GM21367 (cell line): Measurements from ENCODE around the gene COPZ1.
"Not testable (repeated sequence)": the region's sequence is repeated elsewhere in the genome, so short reads cannot be mapped to it uniquely, and the experiment has no call there.

Experiments used
- ATAC-seq: cut with Tn5 transposase; IDR thresholded peaks from one replicate; pipeline ENCODE4 v1.9.1; 2021; ENCODE audit not compliant: unreplicated experiment

The COPZ1 gene

DNA sequence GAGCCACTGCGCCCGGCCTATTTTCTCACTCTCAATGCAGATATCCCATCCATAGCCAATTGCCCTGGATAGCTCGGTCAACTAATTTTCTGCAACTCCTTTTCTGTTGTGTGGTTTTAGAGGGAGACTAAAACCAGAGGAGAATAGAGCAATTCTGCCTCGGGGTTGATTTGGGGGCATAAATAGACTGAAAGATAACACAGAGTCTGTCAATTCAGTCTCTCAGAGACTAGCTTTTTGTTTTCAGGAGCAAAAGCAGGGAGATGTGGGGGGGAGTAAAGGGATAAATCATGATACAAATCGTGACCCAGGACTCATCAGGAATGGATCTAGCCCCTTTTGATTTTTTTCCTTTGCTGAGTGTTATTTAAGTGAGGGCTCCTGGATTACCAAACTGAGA lies 6.5 kb downstream of the COPZ1 start:
- ATAC-seq, result no peak

DNA sequence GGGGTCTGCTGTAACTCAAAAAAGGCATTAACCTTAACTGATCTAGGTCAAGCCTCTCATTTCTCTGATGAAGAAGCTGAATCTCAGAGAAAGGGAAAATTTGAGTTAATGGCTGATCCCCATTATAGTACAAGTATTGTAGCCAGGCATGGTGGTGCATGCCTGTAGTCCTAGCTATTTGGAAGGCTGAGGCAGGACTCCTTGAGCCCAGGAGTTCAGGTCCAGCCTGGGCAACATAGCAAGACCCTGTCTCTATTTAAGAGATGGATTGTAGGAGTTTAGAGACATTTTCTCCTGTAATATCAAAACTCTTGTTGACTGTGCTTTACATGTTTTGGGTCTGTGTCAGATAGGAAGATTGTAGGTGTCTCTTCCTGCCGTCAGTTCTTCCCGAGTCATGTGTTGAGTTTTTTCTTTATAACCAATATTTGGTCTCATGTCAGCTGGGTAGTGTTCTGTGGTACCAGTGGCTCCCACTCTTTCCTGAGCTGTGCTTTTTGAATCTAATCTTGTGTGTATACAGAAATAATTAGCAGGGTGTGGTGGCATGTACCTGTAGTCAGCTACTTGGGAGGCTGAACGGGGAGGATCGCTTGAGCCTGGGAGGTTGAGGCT lies 8.6 kb downstream of the COPZ1 start:
- no peak for ATAC-seq

DNA sequence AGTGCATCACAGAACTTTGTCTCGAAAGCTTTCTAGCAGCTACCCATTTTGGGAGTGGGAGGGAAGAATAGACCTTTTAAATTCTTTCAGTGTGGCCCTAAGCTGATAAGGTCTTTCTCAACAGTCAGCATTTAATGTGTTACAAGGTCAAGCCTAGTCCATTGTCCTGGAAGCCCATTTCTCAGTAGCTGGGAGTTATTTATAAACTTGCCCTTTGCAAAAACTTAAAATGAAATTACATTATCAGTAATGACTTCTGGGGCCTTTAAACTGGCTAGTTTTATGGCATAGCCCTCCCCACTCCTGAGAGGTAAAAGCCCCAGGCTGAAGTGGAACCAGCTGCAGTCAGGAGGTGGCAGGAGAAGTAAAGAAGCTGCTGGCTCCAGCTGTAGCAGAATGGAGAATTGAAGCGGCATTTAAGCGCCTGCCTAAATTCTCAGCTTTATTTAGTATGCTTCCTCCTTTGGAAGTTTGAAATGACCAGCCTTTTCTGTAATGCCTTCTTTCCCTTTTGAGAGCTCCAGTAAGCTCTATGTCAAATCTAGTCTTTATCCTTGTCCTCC lies 12.4 kb downstream of the COPZ1 start:
- no peak for ATAC-seq

DNA sequence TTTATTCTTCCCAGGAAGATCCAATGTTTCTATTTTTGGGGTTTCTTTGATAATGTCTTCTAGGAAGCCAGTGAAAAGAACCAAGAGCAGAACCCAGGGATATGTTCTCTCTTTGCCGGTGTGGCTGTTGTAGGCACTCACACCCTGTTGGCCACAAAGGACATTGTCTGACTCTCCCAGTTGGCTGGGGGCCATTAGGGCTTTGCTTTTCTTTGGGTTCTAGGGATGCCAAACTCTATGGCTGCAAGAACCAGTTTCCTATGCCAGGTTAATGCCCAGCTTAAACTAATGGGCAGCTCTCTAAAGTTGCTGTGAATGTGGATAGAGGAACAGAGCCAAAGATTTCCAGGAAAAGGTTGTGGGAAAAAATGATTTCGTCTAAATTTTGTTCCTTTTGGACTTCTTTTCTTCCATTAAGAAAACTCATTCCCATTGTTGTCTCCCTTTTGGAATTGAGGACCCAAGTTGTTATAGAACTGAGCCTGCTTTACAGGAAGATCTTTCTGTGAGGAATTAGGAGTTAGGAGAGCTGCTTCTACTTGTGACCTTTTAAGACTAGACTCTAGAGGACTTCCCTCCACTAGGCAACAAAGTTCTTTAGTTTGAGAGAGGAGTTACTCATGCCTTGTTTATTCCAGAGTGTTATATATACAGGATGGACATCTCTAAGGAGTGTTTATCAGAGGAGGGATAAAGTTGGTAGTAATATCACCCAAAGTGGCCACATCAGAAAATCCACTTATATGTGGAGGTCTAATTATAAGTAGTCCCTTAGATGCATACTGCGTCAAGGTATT lies 13.1 kb downstream of the COPZ1 start:
- ATAC-seq, result no peak

DNA sequence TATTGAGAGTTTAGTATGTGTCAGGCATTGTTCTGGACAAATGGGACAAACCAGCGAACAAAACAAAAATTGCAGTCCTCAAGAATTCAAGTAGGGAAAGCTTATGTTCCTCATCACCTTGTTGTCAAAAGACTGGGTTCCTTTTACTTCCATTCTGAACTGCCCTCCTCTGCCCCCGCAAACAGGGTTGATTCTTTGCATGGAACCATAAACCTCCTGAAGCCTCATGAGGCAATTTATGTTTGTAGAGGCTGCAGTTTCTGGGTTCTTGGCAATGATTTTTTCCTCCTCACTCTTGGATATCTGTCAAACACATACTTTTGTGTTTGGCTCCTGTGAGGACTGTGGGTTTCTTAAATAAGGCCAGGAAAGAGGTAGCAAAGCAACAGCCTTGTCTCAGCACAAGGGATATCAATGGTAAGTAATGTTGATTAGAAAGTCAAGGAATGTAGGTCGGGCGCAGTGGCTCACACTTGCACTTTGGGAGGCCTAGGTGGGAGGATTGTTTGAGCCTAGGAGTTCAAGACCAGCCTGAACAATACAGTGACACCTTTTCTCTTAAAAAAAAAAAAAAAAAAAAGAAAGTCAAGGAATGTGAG lies 13.9 kb downstream of the COPZ1 start:
- no peak for ATAC-seq

DNA sequence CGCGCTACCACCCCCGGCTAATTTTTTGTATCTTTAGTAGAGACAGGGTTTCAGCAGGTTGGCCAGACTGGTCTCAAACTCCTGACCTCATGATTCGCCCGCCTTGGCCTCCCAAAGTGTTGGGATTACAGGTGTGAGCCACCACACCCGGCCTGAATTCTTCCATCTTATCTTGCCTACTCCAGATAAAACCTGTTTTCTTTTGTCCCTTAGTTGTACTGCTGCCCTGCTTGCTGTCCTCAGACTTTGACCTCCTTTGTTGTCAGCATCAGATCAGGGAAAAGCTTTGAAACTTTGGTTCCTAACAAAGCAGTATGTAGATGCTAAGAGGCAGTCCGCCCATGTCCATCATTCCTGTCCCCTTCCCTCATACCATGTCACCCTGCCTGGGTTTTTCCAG lies 15.9 kb downstream of the COPZ1 start:
- no peak for ATAC-seq

DNA sequence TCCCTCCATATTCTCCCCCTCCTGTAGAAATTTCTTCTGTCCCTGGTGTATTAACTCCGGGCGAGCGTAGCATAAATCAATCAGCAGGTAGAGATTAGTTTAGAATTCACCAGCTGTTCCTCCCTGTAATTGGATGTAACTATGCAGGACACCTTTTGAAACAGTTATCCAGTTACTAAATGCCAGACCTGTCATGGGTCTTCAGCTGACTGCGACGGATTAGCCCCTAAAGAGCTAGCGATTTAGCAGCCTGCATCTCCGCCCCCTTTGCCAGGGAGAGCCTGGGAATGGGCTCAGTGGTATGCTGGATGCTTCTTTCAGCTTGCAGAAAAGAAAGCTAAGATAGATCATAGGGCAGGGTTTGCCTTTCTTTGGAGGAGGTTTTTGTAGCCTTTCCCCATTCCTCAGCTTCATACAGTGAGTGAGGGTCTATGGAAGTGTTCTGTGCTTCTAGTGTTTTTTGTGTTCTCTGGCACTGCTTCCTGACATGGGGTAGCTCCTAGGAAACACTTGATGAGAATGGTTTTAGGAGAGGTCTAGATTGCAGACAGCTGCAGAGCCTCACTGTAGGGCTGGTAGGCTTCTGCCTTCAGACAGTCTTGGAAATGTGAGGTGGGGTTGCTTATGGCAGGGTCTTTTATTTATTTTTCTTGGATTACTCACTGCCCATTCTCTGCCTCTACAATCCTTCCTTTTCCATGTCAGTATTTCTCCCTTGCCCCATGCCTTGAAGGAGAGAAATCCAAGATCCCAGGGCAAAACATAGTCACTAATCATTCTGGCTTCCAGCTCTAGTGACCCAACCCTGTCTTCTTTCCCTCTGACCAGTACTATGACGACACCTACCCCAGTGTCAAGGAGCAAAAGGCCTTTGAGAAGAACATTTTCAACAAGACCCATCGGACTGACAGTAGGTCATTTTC lies 16.7 kb downstream of the COPZ1 start:
- no peak for ATAC-seq

DNA sequence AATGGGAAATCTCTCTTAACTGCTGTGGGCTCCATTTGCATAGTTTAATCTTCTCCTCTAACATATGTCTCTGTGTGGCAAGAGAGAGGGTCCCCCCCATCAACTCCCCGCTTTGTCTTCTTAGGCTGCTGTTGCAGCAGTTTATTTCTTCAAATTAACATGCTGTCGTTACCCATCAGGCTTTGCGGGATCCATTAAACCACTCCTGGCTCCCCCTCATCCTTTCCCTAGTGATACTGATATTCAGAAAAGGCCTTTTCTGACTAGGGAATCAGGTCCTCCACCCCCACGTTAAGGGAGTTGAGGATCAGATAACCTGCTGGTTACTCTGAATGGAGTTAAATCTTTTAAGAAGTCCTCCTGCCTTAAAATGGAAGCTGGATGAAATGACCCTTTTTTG lies 24.1 kb downstream of the COPZ1 start:
- ATAC-seq, result no peak

DNA sequence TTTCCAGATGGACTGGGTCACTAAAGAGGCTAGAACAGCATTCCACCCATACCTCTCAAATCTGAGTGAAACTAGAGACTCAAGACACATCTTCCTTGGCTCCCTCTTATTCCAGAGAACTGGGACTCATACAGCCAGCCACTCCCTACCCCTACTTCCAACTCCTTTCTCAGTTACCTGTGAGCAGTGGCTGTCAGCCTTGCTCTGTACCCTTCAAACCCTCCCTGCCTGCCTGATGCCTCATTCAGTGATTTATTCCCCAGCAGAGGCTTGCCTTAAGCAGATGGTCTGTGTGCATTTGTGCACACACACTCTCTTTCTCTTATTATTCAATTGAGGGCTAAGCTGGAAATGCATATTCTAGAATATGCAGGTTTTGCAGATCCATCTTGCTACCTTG lies 24.7 kb downstream of the COPZ1 start:
- ATAC-seq, result no peak

DNA sequence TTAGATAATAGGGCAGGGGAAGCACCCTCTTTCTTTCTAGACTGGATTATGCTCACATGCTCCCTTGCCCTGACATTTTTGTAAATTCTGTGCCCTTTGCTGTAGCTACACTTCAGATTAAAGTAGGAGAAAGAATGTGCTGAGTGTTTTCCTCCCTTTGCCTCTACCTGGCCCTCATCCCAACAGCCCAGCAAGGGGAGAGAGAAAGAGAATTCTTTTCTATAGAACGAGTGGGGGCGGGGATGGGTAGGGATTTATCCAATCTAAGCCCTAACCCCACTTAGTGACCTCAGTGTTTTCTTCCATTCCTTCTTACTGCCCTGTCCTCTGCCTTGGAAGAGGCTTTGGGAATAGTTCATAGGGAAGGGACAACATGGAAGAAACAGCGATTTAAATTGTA lies 25.8 kb downstream of the COPZ1 start:
- no peak for ATAC-seq

DNA sequence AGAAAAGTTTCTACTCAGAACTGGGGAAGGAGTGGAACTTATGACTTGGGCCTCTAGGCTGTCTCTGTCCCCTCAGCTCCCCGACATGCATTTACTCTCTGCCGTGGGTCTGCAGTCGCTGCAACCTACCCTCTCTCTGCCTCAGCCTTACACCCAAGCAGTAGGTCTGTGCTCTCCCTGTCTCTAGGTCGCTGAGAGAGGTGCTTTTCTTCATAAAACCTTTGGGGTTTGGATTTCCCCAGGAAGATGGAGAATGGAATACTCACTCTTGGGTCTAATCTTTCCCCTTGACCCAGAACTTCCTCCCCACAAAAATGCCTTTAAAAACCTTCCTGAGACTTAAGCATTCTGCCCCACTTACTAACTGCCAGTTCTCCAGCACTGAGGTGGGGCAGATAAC lies 26.4 kb downstream of the COPZ1 start:
- ATAC-seq, result no peak

DNA sequence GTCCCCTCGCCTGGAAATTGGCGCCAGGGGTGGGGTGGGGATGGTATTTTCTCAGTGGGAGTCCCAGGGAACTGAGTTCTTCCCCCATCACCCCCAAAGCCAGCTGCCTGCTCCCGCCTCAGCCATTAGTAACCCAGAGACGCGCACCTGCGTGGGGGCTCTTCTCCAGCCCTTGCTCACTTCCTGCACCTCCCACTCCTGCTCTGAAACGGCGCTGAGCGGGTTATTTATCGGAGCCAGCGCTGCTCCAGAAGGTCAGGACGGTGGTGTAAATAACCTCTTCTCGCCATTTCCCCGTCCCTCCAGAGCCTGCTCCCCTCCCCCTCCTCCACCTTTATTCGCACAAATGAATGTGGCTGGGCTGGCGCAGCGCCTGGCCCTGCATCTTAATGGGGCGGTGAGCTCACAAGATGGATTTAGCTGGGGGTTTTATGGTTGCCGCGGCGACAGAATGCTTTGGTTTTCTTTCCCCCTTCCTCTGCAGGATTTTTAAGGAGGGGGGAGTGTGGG lies 27.1 kb downstream of the COPZ1 start:
- ATAC-seq, result no peak

DNA sequence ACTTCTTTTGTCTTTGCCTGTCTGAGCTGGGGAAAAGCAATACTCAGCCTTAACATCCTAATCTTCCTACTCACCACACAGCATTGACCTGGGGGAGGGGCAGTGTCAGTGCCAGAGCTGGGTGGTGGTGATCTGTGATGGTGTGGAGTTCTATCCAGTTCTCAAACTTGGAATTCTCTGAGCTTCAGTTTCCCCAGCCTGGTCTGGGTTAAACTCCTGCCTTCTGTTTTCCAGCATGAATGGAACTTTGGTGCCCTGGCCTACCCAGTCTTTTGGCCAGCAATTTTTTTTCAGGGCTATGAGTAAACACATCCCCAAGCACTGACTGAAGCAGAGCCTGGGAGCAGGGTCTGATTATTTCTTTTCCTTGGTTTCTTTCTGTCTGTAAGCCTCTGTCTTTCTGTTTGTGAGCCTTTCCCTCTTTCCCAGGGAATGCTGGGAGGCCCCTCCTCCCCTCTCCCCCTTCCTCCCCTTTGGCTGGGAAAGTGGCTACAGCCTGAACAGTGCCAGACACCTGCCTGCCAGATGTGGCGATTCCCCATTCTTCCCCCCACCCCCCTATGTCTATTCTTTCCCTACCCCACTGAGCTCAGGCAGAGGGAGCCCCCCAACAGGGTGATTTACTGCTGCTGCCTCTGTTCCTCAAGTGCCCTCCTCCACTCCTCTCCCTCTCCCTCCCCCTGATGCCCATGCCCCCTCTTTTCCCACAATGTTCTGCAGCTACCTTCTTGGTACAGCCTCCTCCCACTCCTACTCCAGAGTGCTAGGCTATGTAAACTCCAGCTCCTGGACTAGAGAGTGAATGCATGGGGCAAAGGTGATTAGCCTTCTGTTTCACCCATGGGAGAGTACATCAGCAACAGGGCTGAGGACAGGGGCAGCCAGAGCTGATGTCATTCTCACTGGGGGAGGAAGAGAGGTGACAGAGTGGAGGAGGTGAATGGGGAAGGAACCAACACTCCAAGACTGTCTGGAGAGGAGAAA lies 28.3 kb downstream of the COPZ1 start:
- ATAC-seq, result no peak

DNA sequence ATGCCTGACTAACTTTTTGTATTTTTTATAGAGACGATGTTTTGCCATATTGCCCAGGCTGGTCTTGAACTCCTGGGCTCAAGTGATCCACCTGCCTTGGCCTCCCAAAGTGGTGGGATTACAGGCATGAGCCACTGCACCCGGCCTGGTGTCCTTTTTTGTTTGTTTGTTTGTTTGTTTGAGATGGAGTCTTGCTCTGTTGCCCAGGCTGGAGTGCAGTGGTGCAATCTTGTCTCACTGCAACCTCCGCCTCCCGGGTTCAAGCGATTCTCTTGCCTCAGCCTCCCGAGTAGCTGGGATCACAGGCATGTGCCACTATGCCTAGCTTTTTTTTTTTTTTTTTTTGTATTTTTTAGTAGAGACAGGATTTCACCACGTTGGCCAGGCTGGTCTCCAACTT lies 29.3 kb downstream of the COPZ1 start:
- ATAC-seq, result not testable (repeated sequence)

DNA sequence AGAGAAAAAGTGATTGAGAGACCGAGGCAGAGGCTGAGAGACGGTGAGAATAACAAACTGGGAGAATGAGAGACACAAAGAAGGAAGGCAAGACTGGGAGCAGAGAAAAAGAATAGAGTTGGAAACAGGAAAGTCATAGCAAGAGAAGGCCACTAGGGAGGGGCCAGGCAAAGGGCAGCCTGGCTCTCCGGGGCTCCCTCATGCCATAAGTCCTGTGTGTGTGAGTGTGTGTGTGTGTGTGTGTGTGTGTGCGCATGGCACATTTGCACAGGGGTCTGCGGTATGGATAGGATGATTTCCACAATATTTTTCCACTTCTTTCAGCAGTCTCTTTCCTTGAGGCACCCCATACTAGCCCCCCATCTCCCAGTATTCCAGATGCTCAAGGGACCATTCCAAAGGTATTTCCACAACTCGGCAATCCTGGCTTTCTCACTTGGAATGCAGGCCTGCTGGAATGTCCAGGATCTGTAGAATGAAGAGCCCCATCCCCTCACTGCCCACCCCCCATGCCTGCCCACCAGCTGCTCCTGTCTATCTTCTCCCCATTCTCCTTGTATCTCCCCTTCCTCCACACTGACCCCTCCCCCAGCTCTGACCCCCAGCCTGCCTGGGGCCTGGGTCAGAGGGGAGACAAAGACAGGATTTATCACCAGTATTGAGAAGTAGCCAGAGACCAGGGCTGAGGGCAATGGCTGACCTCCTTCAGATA lies 30.3 kb downstream of the COPZ1 start:
- ATAC-seq, result no peak

DNA sequence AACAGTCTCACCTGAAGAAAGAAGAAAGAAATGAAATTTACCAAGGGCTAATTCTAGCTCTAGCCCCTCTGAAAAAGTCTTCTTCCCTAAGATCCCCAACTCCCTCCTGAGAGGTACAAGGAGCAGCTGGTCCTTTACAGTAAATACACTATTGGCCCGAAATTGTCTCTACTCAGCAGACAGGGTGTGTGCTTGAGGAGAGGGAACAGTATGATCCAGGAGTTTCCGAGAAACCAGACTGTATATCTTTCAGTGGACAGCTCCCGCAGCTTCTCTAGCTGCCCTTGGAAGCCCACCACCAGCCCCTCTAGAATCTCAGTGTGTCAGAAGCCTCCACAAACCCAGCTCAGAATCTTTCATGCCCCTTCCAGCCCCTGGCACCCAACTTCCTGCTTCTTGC lies 31.3 kb downstream of the COPZ1 start:
- no peak for ATAC-seq

DNA sequence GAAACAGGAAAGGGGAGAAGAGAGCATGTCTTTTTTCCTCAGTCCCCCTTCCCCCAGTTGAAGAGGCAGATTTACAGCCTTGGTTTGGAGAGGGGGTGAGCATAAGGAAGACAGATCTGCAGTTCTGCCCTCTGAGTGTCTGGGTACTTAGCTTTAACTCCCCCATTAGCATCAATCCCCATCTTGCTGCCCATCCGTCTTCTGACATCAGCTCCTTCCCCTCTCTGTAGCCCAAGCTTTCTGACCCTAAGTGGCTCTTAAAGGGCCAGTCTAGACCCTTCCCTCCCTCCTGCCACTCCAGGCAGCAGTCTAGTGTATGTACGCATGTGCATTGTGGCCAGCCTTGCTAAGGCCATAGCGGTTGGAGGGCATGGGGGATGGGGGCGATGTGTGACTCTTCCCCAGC lies 32.0 kb downstream of the COPZ1 start:
- ATAC-seq, result no peak

DNA sequence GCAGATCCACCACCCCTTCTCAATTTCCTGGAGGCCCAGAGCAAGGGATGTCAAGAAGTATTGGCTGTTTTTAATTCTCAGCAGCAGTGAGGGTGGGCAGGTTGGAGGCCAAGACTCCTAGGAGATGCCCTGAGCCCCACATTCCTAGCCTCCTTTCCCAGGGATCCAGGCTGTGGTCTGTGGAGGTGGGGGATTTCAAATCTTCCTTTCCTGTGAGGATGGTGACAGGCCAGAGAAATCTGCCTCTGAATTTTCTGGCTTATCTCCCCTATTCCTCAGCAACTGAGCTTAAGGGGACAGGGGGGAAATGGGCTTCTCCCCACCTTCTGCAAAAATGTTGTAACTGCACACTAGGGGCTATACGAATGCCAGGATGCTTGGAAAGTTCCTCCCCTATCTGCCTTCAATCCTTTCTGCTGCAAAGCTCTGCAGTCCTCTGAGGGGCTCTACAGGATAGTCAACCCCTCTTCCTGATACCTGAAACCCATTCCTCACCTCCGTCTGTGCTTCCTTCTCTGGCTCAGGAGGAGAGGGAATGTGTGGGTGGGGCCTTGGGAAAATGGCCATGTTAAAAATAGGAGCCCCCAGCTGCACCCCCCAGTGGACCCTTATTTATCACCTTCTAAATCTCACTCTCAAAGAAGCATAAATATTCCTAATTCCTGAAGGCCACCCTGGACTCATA lies 32.7 kb downstream of the COPZ1 start:
- no peak for ATAC-seq
